Loucy (cell line): ENCODE data around the gene KCND2.

Experiments
- CTCF ChIP-seq: fragments of 200-600 bp; sonication (generic); conservative IDR thresholded peaks from 2 replicates; pipeline ENCODE4 v1.5.1; 2014; ENCODE audit warnings: mild to moderate bottlenecking, antibody characterized with exemption, low read length
- EZH2phosphoT487 ChIP-seq: fragments of 200-600 bp; IDR thresholded peaks from 2 replicates; pipeline ENCODE4 v1.6.1; 2018; ENCODE audit warnings: antibody characterized with exemption, mild to moderate bottlenecking, moderate library complexity, borderline replicate concordance

DNA sequence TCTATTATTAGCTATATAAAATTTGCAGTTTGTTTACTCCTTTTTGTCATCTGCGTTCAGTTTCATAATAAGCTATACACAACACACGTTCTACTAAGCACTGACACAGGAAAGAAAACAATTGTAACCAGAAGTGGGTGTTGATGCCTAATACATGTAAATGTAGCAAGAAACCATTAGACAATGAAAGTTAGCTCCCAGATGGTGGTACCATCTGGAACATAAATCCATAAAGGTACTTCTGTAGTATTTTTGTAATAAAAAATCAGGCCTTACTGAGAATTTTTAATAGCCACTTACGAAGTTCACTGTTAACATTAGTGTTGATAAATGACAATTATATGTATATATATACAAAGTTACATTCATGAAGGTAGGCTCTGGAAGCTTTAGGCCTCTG is 194.7 kb downstream of the KCND2 start:
- TF ChIP-seq CTCF, result no peak
- TF ChIP-seq EZH2phosphoT487, result no peak
